HG02763 (cell line): ENCODE data around the gene LSP1.

ENCODE experiments used
- ATAC-seq: cut with Tn5 transposase; IDR thresholded peaks from one replicate; pipeline ENCODE4 v1.9.1; 2021; ENCODE audit warnings: mild to moderate bottlenecking, moderate library complexity; ENCODE audit not compliant: unreplicated experiment

The LSP1 gene

GRCh38 chr11:1836011-1836945 lies 16.6 kb upstream of the LSP1 start:
- no peak for ATAC-seq

- no peak for ATAC-seq
Measured at GRCh38 chr11:1837171-1838076, 15.5 kb upstream of the LSP1 start.

GRCh38 chr11:1838077-1838425 lies 14.8 kb upstream of the LSP1 start:
- ATAC-seq = no peak

- ATAC-seq = no peak
Measured at GRCh38 chr11:1838426-1839144, 14.3 kb upstream of the LSP1 start, which contains the start of gene TNNI2. Gene TNNI2, plus strand, starts transcription at chr11:1838981. Its CDS starts 716 bp downstream, at chr11:1839697.

- ATAC-seq = no peak
Measured at GRCh38 chr11:1839204-1839923, 13.5 kb upstream of the LSP1 start.

GRCh38 chr11:1839924-1840779 lies 12.7 kb upstream of the LSP1 start:
- peak; percentile 30 for ATAC-seq

- no peak for ATAC-seq
Measured at GRCh38 chr11:1840780-1841480, 12.0 kb upstream of the LSP1 start.

GRCh38 chr11:1841511-1842148 lies 11.3 kb upstream of the LSP1 start:
- ATAC-seq = no peak

GRCh38 chr11:1842149-1843097 lies 10.5 kb upstream of the LSP1 start:
- no peak for ATAC-seq

- ATAC-seq = no peak
Measured at GRCh38 chr11:1843098-1843473, 9.8 kb upstream of the LSP1 start.

- ATAC-seq = no peak
Measured at GRCh38 chr11:1843796-1844195, 9.1 kb upstream of the LSP1 start.

GRCh38 chr11:1844221-1845094 lies 8.4 kb upstream of the LSP1 start:
- no peak for ATAC-seq

GRCh38 chr11:1845095-1845429 lies 7.8 kb upstream of the LSP1 start:
- no peak for ATAC-seq

GRCh38 chr11:1845561-1846452 lies 7.1 kb upstream of the LSP1 start:
- ATAC-seq = no peak

- no peak for ATAC-seq
Measured at GRCh38 chr11:1846453-1846932, 6.4 kb upstream of the LSP1 start.
